HepG2 (cell line): Measurements from ENCODE around the gene DCN. TPM values are rescaled to one million over a fixed set of nuclear protein-coding genes. Genes with fewer than 3 reads are reported as not detected.

Source experiments
- ATAC-seq: fragments of 200-7000 bp; cut with Tn5 transposase; 3 replicates; pipeline ENCODE4 v1.9.1; 2020; ENCODE audit warnings: mild to moderate bottlenecking, moderate library complexity
- BruUV-seq: library from RNA; stranded (reverse); fragments of 400-500 nt; replicated peaks from 2 replicates; lab custom pipeline; 2021; lab: Mats Ljungman, UMichigan
- CTCF ChIA-PET: fragments of 300-600 bp; formaldehyde crosslinking; extraction: SDS; loops from one replicate; lab custom pipeline; 2021; ENCODE audit warnings: low total read pairs, inconsistent platforms, low intra/inter-chr PET ratio; lab: Yijun Ruan, JAX
- POLR2A ChIA-PET: fragments of 350-600 bp; sonication (Branson Sonifier 250); formaldehyde crosslinking; loops from one replicate; lab custom pipeline; 2020; ENCODE audit warnings: antibody characterized with exemption, inconsistent platforms; lab: Yijun Ruan, JAX
- DNase-seq: peaks from one replicate; pipeline ENCODE4 v3.0.0-alpha.2; 2015; ENCODE audit warnings: low spot score
- FAIRE-seq: peaks from 3 replicates; lab custom pipeline; 2011; peaks lifted over from hg19 to GRCh38; lab: Jason Lieb, UNC
- H2AFZ ChIP-seq: one replicate; pipeline ENCODE4 v1.6.1; 2011; ENCODE audit warnings: low read length, inconsistent platforms
- H3K27ac ChIP-seq: fragments of 300-600 bp; 3 replicates; pipeline ENCODE4 v1.8.0; 2011; ENCODE audit warnings: mixed run types, mild to moderate bottlenecking, mixed read lengths, low read length, inconsistent platforms; ENCODE audit not compliant: insufficient read depth; ENCODE audit errors: extremely low read length
- H3K27me3 ChIP-seq, 2 experiments: fragments of 200-600 bp in 1 of 2; 2 replicates in 1 of 2; 3 replicates in 1 of 2; pipeline versions ENCODE4 v1.6.0 to v1.8.0; 2011; ENCODE audit warnings: low read length in 2 of 2, mild to moderate bottlenecking in 2 of 2, moderate library complexity in 2 of 2, inconsistent platforms in 1 of 2; ENCODE audit not compliant: insufficient read depth in 2 of 2, control insufficient read depth in 1 of 2
- H3K36me3 ChIP-seq, 2 experiments: fragments of 200-600 bp in 1 of 2; replicated peaks in 1 of 2; 2 replicates in 1 of 2; 3 replicates in 1 of 2; pipeline versions ENCODE4 v1.5.1 to v1.8.0; 2011; ENCODE audit warnings: low read length in 2 of 2, inconsistent platforms in 1 of 2; ENCODE audit not compliant: insufficient read depth in 2 of 2, control insufficient read depth in 1 of 2
- H3K4me1 ChIP-seq: 2 replicates; pipeline ENCODE4 v1.5.1; 2012; ENCODE audit warnings: low read length, inconsistent platforms; ENCODE audit not compliant: insufficient read depth
- H3K4me2 ChIP-seq: 2 replicates; pipeline ENCODE4 v1.6.0; 2011; ENCODE audit warnings: low read depth, low read length, inconsistent platforms
- H3K4me3 ChIP-seq, 3 experiments: fragments of 200-600 bp in 1 of 3; sonication (generic), shearing (Covaris generic) in 1 of 3; replicated peaks in 1 of 3; 2 replicates each; pipeline ENCODE4 v1.5.1; 2011 to 2016; ENCODE audit warnings: low read length in 3 of 3, inconsistent platforms in 2 of 3, low read depth in 2 of 3, mild to moderate bottlenecking in 2 of 3, control low read depth in 1 of 3, mixed read lengths in 1 of 3; ENCODE audit not compliant: insufficient read depth in 1 of 3
- H3K79me2 ChIP-seq: one replicate; pipeline ENCODE4 v1.6.1; 2011; ENCODE audit warnings: low read length, inconsistent platforms; ENCODE audit not compliant: insufficient read depth
- H3K9ac ChIP-seq: 2 replicates; pipeline ENCODE4 v1.6.0; 2011; ENCODE audit warnings: mild to moderate bottlenecking, low read depth, low read length, inconsistent platforms; ENCODE audit not compliant: insufficient read depth
- H3K9me3 ChIP-seq: 2 replicates; pipeline ENCODE4 v1.5.1; 2012; ENCODE audit warnings: mild to moderate bottlenecking, low read length
- H4K20me1 ChIP-seq: 2 replicates; pipeline ENCODE4 v1.6.0; 2011; ENCODE audit warnings: inconsistent platforms, mild to moderate bottlenecking, low read length, moderate library complexity; ENCODE audit not compliant: insufficient read depth
- BCLAF1 ChIP-seq: fragments of 450-650 bp; IDR thresholded peaks from 2 replicates; pipeline ENCODE4 v1.6.1; 2017; ENCODE audit warnings: mild to moderate bottlenecking
- ETV5 ChIP-seq: IDR thresholded peaks from 2 replicates; pipeline ENCODE4 v1.6.1; 2018; ENCODE audit warnings: missing biosample characterization, missing genetic modification reagents, inconsistent platforms, borderline replicate concordance
- NFAT5 ChIP-seq: sonication (generic); formaldehyde crosslinking; IDR thresholded peaks from 2 replicates; pipeline ENCODE4 v1.4.0; 2020; ENCODE audit warnings: missing genetic modification reagents
- NFIC ChIP-seq: IDR thresholded peaks from 2 replicates; pipeline ENCODE4 v1.6.1; 2012; ENCODE audit warnings: mild to moderate bottlenecking, low read length, inconsistent platforms
- PAX8 ChIP-seq: sonication (generic); formaldehyde crosslinking; IDR thresholded peaks from 2 replicates; pipeline ENCODE4 v1.8.0; 2022; ENCODE audit warnings: mild to moderate bottlenecking, missing genetic modification reagents, borderline replicate concordance
- RAD21 ChIP-seq: fragments of 450-650 bp; formaldehyde crosslinking; IDR thresholded peaks from 2 replicates; pipeline ENCODE4 v1.5.0; 2020; ENCODE audit warnings: mild to moderate bottlenecking
- SRSF9 ChIP-seq: fragments of 200-400 bp; formaldehyde crosslinking; IDR thresholded peaks from 2 replicates; pipeline ENCODE4 v1.6.1; 2018; ENCODE audit warnings: borderline replicate concordance, mild to moderate bottlenecking, low read depth, low read length; ENCODE audit not compliant: insufficient read depth, poor library complexity, severe bottlenecking
- U2AF2 ChIP-seq: fragments of 200-400 bp; formaldehyde crosslinking; IDR thresholded peaks from 2 replicates; pipeline ENCODE4 v1.6.1; 2017; ENCODE audit warnings: low read depth, mild to moderate bottlenecking, low read length
- ZBTB7A ChIP-seq: sonication (generic); formaldehyde crosslinking; IDR thresholded peaks from 2 replicates; pipeline ENCODE4 v1.8.0; 2022; ENCODE audit warnings: mild to moderate bottlenecking, missing genetic modification reagents
- ZNF17 ChIP-seq: sonication (generic); formaldehyde crosslinking; IDR thresholded peaks from 2 replicates; pipeline ENCODE4 v1.5.0; 2020; ENCODE audit warnings: mild to moderate bottlenecking, missing genetic modification reagents
- WGBS: methylation state at CpG from one replicate; pipeline ENCODE4 v1.1.6; 2017; ENCODE audit warnings: low lambda C conversion rate; 5-methylcytosine and 5-hydroxymethylcytosine counted together
- in situ Hi-C: cut with HindIII; loops from 2 replicates; pipeline ENCODE4 v1.10.0; 2017; ENCODE audit warnings: low pct_unique_long_range_greater_than_20kb; ENCODE audit not compliant: extremely low pct_ligation_motif_present
- intact Hi-C: fragments of 100-400 bp; cut with micrococcal nuclease; formaldehyde crosslinking; loops from one replicate; pipeline ENCODE4 v1.10.0; 2022; ENCODE audit not compliant: unreplicated experiment
- polyA plus RNA-seq, 8 experiments: library from polyadenylated mRNA; depleted of rRNA in 3 of 8; stranded (reverse) in 7 of 8; unstranded in 1 of 8; fragments of >200 nt; fragmentation: Illumina TruSeq in 4 of 8; extraction: Trizol in 4 of 8; gene quantifications; 2 replicates each; pipeline versions ENCODE4 v1.2.1 to v1.2.3, GENCODE V29; 2011 to 2016; ENCODE audit warnings: low read depth in 4 of 8, missing spikeins in 1 of 8, mixed read lengths in 1 of 8; ENCODE audit not compliant: insufficient read depth in 1 of 8
- total RNA-seq, 5 experiments: library from RNA; depleted of rRNA; stranded (reverse); fragments of >200 nt; fragmentation: Illumina TruSeq; extraction: Trizol; gene quantifications; 2 replicates each; pipeline ENCODE4 v1.2.3, GENCODE V29; 2016; ENCODE audit warnings: low read depth in 1 of 5

Gene DCN
- total and polyA plus RNA-seq, 2 of the 13 experiments (the other 11 are each of a cell fraction or from before 2014, with no cell fraction given) = not detected

- Histone ChIP-seq H3K27me3 (no peaks in the 10 kb centered on the region), H3K9me3 (no peaks in the 10 kb centered on the region), H3K4me3 (no peak overlapping the region), H2AFZ (no peak overlapping the region), H3K4me1 (no peaks in the 10 kb centered on the region), H3K9ac (no peak overlapping the region), H3K36me3 (no peaks in the 10 kb centered on the region), H3K4me2 (no peak overlapping the region), H3K79me2 (no peaks in the 10 kb centered on the region), H4K20me1 (no peaks in the 10 kb centered on the region), H3K27ac (no peak overlapping the region)
- WGBS = 0% methylated on average over 1 of the region's 2 CpGs
- TF ChIP-seq NFAT5 (CRISPR knock-in tag) = no peak
- no peak for TF ChIP-seq BCLAF1
- no peak for TF ChIP-seq NFIC
- no peak for TF ChIP-seq SRSF9
- TF ChIP-seq ZNF17 (CRISPR knock-in tag) = no peak
- TF ChIP-seq U2AF2 = no peak
- no peak for TF ChIP-seq ZBTB7A
- TF ChIP-seq RAD21 (CRISPR knock-in tag) = no peak
- TF ChIP-seq PAX8 (CRISPR knock-in tag) = no peak
- no peak for TF ChIP-seq ETV5 (CRISPR knock-in tag)
- ATAC-seq = no peak
- FAIRE-seq = no peak
- in situ Hi-C loops = no loop called here
- DNase-seq = no peak
- ChIA-PET CTCF (no interaction called here), POLR2A (no interaction called here)
- intact Hi-C loops = no loop called here
- BruUV-seq = no TSS peak
Measured at GRCh38 chr12:91171476-91171875, 11.1 kb downstream of the DCN start.
